ENCODE measurements around the gene GALNT13. TPM values are rescaled to one million over a fixed set of nuclear protein-coding genes. Genes with fewer than 3 reads are reported as not detected.

The GALNT13 gene
- total and polyA plus RNA-seq, 3 experiments from 2014 or later, result not detected

GRCh38 chr2:154449951-154450658, 578.4 kb downstream of the GALNT13 start:
- no peaks in the 10 kb centered on the region for H3K36me3 Mint-ChIP-seq
- H3K27ac Mint-ChIP-seq, result no peak overlapping the region
- H3K4me1 Mint-ChIP-seq, result no peaks in the 10 kb centered on the region
- Histone ChIP-seq H3K36me3 (ENCODE audit: insufficient read depth, low read length) (no peaks in the 10 kb centered on the region), H3K9me3 (ENCODE audit: low read length) (no peaks in the 10 kb centered on the region), H3K4me1 (ENCODE audit: insufficient read depth, low read length) (no peaks in the 10 kb centered on the region), H3K4me3 (ENCODE audit: low read length) (no peak overlapping the region), H3K27me3 (ENCODE audit: insufficient read depth, low read length, poor library complexity, severe bottlenecking) (no peaks in the 10 kb centered on the region), H3K27ac (ENCODE audit: low read depth, low read length) (no peak overlapping the region)
- no peak for DNase-seq
- peaks cover 0 to 1% of the 10 kb centered on the region in 2 donors for H3K27me3 Mint-ChIP-seq
- CTCF ChIA-PET, result no interaction called here
- H3K4me3 Mint-ChIP-seq, result no peak overlapping the region
- POLR2A ChIA-PET, result no interaction called here
- peaks cover 0 to 8% (median 4%) of the 10 kb centered on the region in 5 donors for H3K9me3 Mint-ChIP-seq

GRCh38 chr2:154452471-154452870, 580.7 kb downstream of the GALNT13 start:
- no peaks in the 10 kb centered on the region for H3K4me1 ChIP-seq (ENCODE audit: insufficient read depth, low read length)
- Mint-ChIP-seq H3K27me3 (peaks cover 0 to 1% of the 10 kb centered on the region in 2 donors), H3K36me3 (no peaks in the 10 kb centered on the region), H3K4me1 (no peaks in the 10 kb centered on the region), H3K27ac (no peak overlapping the region), H3K4me3 (no peak overlapping the region), H3K9me3 (peaks cover 0 to 8% (median 5%) of the 10 kb centered on the region in 5 donors)
- ChIA-PET CTCF (no interaction called here), POLR2A (no interaction called here)
- no peaks in the 10 kb centered on the region for H3K36me3 ChIP-seq (ENCODE audit: insufficient read depth, low read length)
- H3K9me3 ChIP-seq (ENCODE audit: low read length), result no peaks in the 10 kb centered on the region
- DNase-seq, result no peak
- H3K4me3 ChIP-seq (ENCODE audit: low read length), result no peak overlapping the region
- no peak overlapping the region for H3K27ac ChIP-seq (ENCODE audit: low read depth, low read length)
- H3K27me3 ChIP-seq (ENCODE audit: insufficient read depth, low read length, poor library complexity, severe bottlenecking), result no peaks in the 10 kb centered on the region

GRCh38 chr2:154452906-154453493, 581.3 kb downstream of the GALNT13 start:
- no peaks in the 10 kb centered on the region for H3K36me3 Mint-ChIP-seq
- Histone ChIP-seq H3K36me3 (ENCODE audit: insufficient read depth, low read length) (no peaks in the 10 kb centered on the region), H3K4me1 (ENCODE audit: insufficient read depth, low read length) (no peaks in the 10 kb centered on the region), H3K4me3 (ENCODE audit: low read length) (no peak overlapping the region), H3K9me3 (ENCODE audit: low read length) (no peaks in the 10 kb centered on the region), H3K27me3 (ENCODE audit: insufficient read depth, low read length, poor library complexity, severe bottlenecking) (no peaks in the 10 kb centered on the region), H3K27ac (ENCODE audit: low read depth, low read length) (no peak overlapping the region)
- no peak overlapping the region for H3K4me3 Mint-ChIP-seq
- no peak overlapping the region for H3K27ac Mint-ChIP-seq
- DNase-seq, result no peak
- H3K9me3 Mint-ChIP-seq, result peaks cover 0 to 8% (median 5%) of the 10 kb centered on the region in 5 donors
- H3K4me1 Mint-ChIP-seq, result no peaks in the 10 kb centered on the region
- peaks cover 0 to 1% of the 10 kb centered on the region in 2 donors for H3K27me3 Mint-ChIP-seq
- CTCF ChIA-PET, result no interaction called here
- POLR2A ChIA-PET, result no interaction called here

GRCh38 chr2:154455166-154455565, 583.4 kb downstream of the GALNT13 start:
- no peaks in the 10 kb centered on the region for H3K36me3 ChIP-seq (ENCODE audit: insufficient read depth, low read length)
- H3K36me3 Mint-ChIP-seq, result no peaks in the 10 kb centered on the region
- peaks cover 2 to 16% (median 5%) of the 10 kb centered on the region in 5 donors for H3K9me3 Mint-ChIP-seq
- no peak overlapping the region for H3K4me3 Mint-ChIP-seq
- no peak overlapping the region for H3K27ac Mint-ChIP-seq
- no peaks in the 10 kb centered on the region for H3K4me1 ChIP-seq (ENCODE audit: insufficient read depth, low read length)
- H3K27me3 ChIP-seq (ENCODE audit: insufficient read depth, low read length, poor library complexity, severe bottlenecking), result no peaks in the 10 kb centered on the region
- no peaks in the 10 kb centered on the region for H3K4me1 Mint-ChIP-seq
- no peak for DNase-seq
- no peaks in the 10 kb centered on the region for H3K27me3 Mint-ChIP-seq
- ChIA-PET POLR2A (no interaction called here), CTCF (no interaction called here)
- H3K9me3 ChIP-seq (ENCODE audit: low read length), result peaks cover 4% of the 10 kb centered on the region
- no peak overlapping the region for H3K4me3 ChIP-seq (ENCODE audit: low read length)
- H3K27ac ChIP-seq (ENCODE audit: low read depth, low read length), result no peak overlapping the region

GRCh38 chr2:154455866-154456265, 584.1 kb downstream of the GALNT13 start:
- Histone ChIP-seq H3K4me1 (ENCODE audit: insufficient read depth, low read length) (no peaks in the 10 kb centered on the region), H3K36me3 (ENCODE audit: insufficient read depth, low read length) (no peaks in the 10 kb centered on the region), H3K9me3 (ENCODE audit: low read length) (peaks cover 4% of the 10 kb centered on the region), H3K4me3 (ENCODE audit: low read length) (no peak overlapping the region), H3K27ac (ENCODE audit: low read depth, low read length) (no peak overlapping the region), H3K27me3 (ENCODE audit: insufficient read depth, low read length, poor library complexity, severe bottlenecking) (no peaks in the 10 kb centered on the region)
- H3K9me3 Mint-ChIP-seq, result peaks cover 2 to 18% (median 4%) of the 10 kb centered on the region in 5 donors
- no peaks in the 10 kb centered on the region for H3K36me3 Mint-ChIP-seq
- no peaks in the 10 kb centered on the region for H3K4me1 Mint-ChIP-seq
- no peaks in the 10 kb centered on the region for H3K27me3 Mint-ChIP-seq
- ChIA-PET CTCF (no interaction called here), POLR2A (no interaction called here)
- DNase-seq, result no peak
- no peak overlapping the region for H3K27ac Mint-ChIP-seq
- no peak overlapping the region for H3K4me3 Mint-ChIP-seq

GRCh38 chr2:154457286-154457685, 585.6 kb downstream of the GALNT13 start:
- CTCF ChIA-PET, result no interaction called here
- H3K27me3 Mint-ChIP-seq, result no peaks in the 10 kb centered on the region
- no peak for DNase-seq

GRCh38 chr2:154459286-154459685, 587.6 kb downstream of the GALNT13 start:
- POLR2A ChIA-PET, result no interaction called here
- H3K27me3 ChIP-seq (ENCODE audit: insufficient read depth, low read length, poor library complexity, severe bottlenecking), result no peaks in the 10 kb centered on the region
- peaks cover 4% of the 10 kb centered on the region for H3K9me3 ChIP-seq (ENCODE audit: low read length)
- H3K36me3 Mint-ChIP-seq, result no peaks in the 10 kb centered on the region
- no peak for DNase-seq
- no peak overlapping the region for H3K27ac Mint-ChIP-seq
- H3K27ac ChIP-seq (ENCODE audit: low read depth, low read length), result no peak overlapping the region
- H3K4me1 ChIP-seq (ENCODE audit: insufficient read depth, low read length), result no peaks in the 10 kb centered on the region
- no peaks in the 10 kb centered on the region for H3K36me3 ChIP-seq (ENCODE audit: insufficient read depth, low read length)
- H3K4me1 Mint-ChIP-seq, result no peaks in the 10 kb centered on the region
- no peak overlapping the region for H3K4me3 ChIP-seq (ENCODE audit: low read length)
- no peaks in the 10 kb centered on the region for H3K27me3 Mint-ChIP-seq
- CTCF ChIA-PET, result no interaction called here
- H3K4me3 Mint-ChIP-seq, result no peak overlapping the region
- peaks cover 0 to 18% (median 2%) of the 10 kb centered on the region in 5 donors for H3K9me3 Mint-ChIP-seq

More at GRCh38 chr2:154457286-154457685, 585.6 kb downstream of the GALNT13 start:
- H3K9me3 Mint-ChIP-seq, result peaks cover 2 to 18% (median 3%) of the 10 kb centered on the region in 5 donors
- H3K4me1 Mint-ChIP-seq, result no peaks in the 10 kb centered on the region
- Histone ChIP-seq H3K27ac (ENCODE audit: low read depth, low read length) (no peak overlapping the region), H3K9me3 (ENCODE audit: low read length) (peaks cover 4% of the 10 kb centered on the region), H3K4me3 (ENCODE audit: low read length) (no peak overlapping the region), H3K27me3 (ENCODE audit: insufficient read depth, low read length, poor library complexity, severe bottlenecking) (no peaks in the 10 kb centered on the region), H3K4me1 (ENCODE audit: insufficient read depth, low read length) (no peaks in the 10 kb centered on the region), H3K36me3 (ENCODE audit: insufficient read depth, low read length) (no peaks in the 10 kb centered on the region)
- POLR2A ChIA-PET, result no interaction called here
- H3K36me3 Mint-ChIP-seq, result no peaks in the 10 kb centered on the region
- no peak overlapping the region for H3K4me3 Mint-ChIP-seq
- H3K27ac Mint-ChIP-seq, result no peak overlapping the region

GRCh38 chr2:154462634-154463033, 590.9 kb downstream of the GALNT13 start:
- Histone ChIP-seq H3K4me1 (ENCODE audit: insufficient read depth, low read length) (no peaks in the 10 kb centered on the region), H3K27me3 (ENCODE audit: insufficient read depth, low read length, poor library complexity, severe bottlenecking) (no peaks in the 10 kb centered on the region), H3K4me3 (ENCODE audit: low read length) (no peak overlapping the region), H3K36me3 (ENCODE audit: insufficient read depth, low read length) (no peaks in the 10 kb centered on the region), H3K27ac (ENCODE audit: low read depth, low read length) (no peak overlapping the region), H3K9me3 (ENCODE audit: low read length) (peaks cover 4% of the 10 kb centered on the region)
- H3K27ac Mint-ChIP-seq, result no peak overlapping the region
- CTCF ChIA-PET, result no interaction called here
- H3K36me3 Mint-ChIP-seq, result no peaks in the 10 kb centered on the region
- no peaks in the 10 kb centered on the region for H3K4me1 Mint-ChIP-seq
- no peaks in the 10 kb centered on the region for H3K27me3 Mint-ChIP-seq
- no peak for DNase-seq
- no peak overlapping the region for H3K4me3 Mint-ChIP-seq
- POLR2A ChIA-PET, result no interaction called here
- H3K9me3 Mint-ChIP-seq, result peaks cover 2 to 26% (median 4%) of the 10 kb centered on the region in 5 donors
